Measurements from ENCODE around the gene C11orf68. TPM values are rescaled to one million over a fixed set of nuclear protein-coding genes. Genes with fewer than 3 reads are reported as not detected.

C11orf68 gene
- total RNA-seq, 3 donors from 2014 or later = 24.9 to 42.2 (median 28.8) TPM

DNA sequence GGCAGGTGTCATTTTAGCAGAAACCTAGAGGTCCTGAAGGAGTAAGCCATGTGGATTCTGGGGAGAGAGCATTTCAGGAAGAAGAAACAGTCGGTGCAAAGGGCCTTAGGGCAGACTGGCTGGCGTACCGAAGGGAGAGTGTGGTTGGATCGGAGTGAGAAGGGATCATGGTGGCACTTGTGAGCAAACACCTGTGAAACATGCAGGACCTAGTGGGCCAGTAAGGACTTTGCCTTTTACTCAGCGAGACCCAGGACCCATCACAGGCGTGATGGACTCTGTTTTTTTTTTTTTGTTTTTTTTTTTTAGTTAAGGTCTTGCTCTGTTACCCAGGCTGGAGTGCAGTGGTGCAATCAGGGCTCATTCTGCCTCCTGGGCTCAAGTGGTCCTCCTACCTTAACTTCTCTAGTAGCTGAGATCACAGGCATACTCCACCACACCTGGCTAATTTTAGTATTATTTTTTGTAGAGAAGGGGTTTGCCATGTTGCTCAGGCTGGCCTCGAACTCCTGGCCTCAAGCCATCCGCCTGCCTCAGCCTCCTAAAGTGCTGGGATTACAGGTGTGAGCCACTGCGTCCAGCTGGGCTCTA, 23.0 kb upstream of the C11orf68 start:
- no peaks in the 10 kb centered on the region for H3K9me3 ChIP-seq
- no peak for ATAC-seq
- intact Hi-C loops (cut with DNase I, micrococcal nuclease) = no loop called here
- H3K4me1 ChIP-seq (ENCODE audit: low read depth) = no peaks in the 10 kb centered on the region
- no peak for TF ChIP-seq CTCF (IDR thresholded peaks at IDR 0.05)
- H3K4me3 ChIP-seq = no peak overlapping the region
- H3K36me3 ChIP-seq (ENCODE audit: low read depth) = no peaks in the 10 kb centered on the region
- DNase-seq = no peak

- Histone ChIP-seq H3K4me3 (no peak overlapping the region), H3K36me3 (ENCODE audit: low read depth) (no peaks in the 10 kb centered on the region), H3K9me3 (no peaks in the 10 kb centered on the region), H3K4me1 (ENCODE audit: low read depth) (no peaks in the 10 kb centered on the region)
- ATAC-seq (no peak), DNase-seq (no peak)
- TF ChIP-seq CTCF (IDR thresholded peaks at IDR 0.05) = no peak
- intact Hi-C loops (cut with DNase I, micrococcal nuclease) = no loop called here
Observed at GRCh38 chr11:65937766-65938165, 18.9 kb upstream of the C11orf68 start.

DNA sequence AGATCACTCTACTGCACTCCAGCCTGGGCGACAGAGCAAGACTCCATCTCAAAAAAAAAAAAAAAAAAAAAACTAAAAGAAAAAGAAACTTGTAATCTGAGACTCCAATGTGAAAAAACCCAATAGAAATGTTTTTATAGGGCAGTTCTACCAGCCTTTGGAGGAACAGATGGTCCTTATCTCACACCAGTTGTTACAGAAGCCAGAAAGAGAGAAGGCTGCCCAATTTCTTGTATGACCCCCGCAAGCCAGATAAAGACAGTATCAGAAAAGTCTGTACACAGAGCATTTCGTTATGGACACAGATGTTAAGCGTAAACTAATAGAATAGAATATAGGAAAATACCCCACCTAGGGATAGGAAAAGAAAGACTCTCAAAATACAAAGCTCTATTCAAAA, 15.2 kb upstream of the C11orf68 start:
- ATAC-seq (no peak), DNase-seq (no peak)
- Histone ChIP-seq H3K4me1 (ENCODE audit: low read depth) (no peaks in the 10 kb centered on the region), H3K4me3 (no peak overlapping the region), H3K36me3 (ENCODE audit: low read depth) (no peaks in the 10 kb centered on the region), H3K9me3 (no peaks in the 10 kb centered on the region)
- no peak for TF ChIP-seq CTCF (IDR thresholded peaks at IDR 0.05)
- intact Hi-C loops (cut with DNase I, micrococcal nuclease) = no loop called here

- Histone ChIP-seq H3K9me3 (no peaks in the 10 kb centered on the region), H3K36me3 (ENCODE audit: low read depth) (no peaks in the 10 kb centered on the region), H3K4me3 (no peak overlapping the region), H3K4me1 (ENCODE audit: low read depth) (no peaks in the 10 kb centered on the region)
- ATAC-seq (no peak), DNase-seq (no peak)
- no peak for TF ChIP-seq CTCF (IDR thresholded peaks at IDR 0.05)
- intact Hi-C loops (cut with DNase I, micrococcal nuclease) = no loop called here
Observed at GRCh38 chr11:65932558-65932919, 13.7 kb upstream of the C11orf68 start.

DNA sequence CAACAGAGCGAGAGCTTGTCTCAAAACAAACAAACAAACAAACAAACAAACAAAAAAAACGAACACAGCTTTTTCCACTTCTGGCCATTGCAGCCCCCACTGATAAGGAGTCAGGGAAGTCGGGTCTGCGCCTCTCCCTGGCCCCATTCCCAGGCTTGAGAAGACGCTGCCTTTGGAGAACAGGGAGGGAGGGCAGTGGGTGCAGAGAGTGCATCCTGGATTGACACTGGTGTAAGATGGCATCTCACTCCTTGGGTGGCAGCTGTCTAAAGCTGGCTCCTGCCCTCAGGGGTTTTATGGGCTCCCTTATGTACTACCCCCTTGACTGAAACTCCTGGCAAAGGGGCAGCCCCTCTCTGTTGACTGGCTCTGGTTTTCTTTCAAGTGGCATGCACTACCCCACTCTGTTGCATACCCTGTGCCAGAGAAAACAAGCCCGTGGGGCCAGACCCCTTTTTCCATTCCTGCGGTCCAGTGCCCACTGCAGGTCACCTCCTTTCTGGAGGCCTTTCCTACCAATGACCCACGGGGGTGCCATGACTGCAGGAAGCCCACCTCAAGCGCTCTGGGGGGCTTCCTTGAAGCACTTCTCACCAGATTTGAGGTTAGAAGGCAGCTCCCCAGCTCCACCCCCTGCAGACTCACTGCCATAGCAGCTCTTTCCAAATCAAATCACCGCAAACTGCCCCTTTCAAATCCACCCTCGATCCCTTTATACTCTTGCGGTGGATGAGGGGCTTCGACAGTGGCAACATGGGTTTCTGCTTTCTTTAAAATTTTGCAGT, 13.1 kb upstream of the C11orf68 start:
- Histone ChIP-seq H3K9me3 (no peaks in the 10 kb centered on the region), H3K36me3 (ENCODE audit: low read depth) (no peaks in the 10 kb centered on the region), H3K4me1 (ENCODE audit: low read depth) (no peaks in the 10 kb centered on the region), H3K4me3 (no peak overlapping the region)
- ATAC-seq (no peak), DNase-seq (no peak)
- intact Hi-C loops (cut with DNase I, micrococcal nuclease) = no loop called here
- TF ChIP-seq CTCF (IDR thresholded peaks at IDR 0.05) = no peak
